GM12878 (cell line): ENCODE results near the gene ATP13A1.

Experiments used
- CEBPB ChIP-seq, 2 experiments: fragments of 150-350 bp in 1 of 2; IDR thresholded peaks; 2 replicates each; pipeline ENCODE4 v1.6.1; 2012 to 2014; ENCODE audit warnings: low read depth in 2 of 2, low read length in 2 of 2, borderline replicate concordance in 1 of 2, inconsistent platforms in 1 of 2
- EZH2 ChIP-seq: IDR thresholded peaks from 2 replicates; pipeline ENCODE4 v1.6.1; 2012; ENCODE audit warnings: low read depth, mild to moderate bottlenecking, control low read depth, inconsistent platforms, low read length, borderline replicate concordance; ENCODE audit not compliant: control insufficient read depth
- MTA3 ChIP-seq: IDR thresholded peaks from 2 replicates; pipeline ENCODE4 v1.6.1; 2012; ENCODE audit warnings: low read length, inconsistent platforms, borderline replicate concordance
- POLR2A ChIP-seq: IDR thresholded peaks from 2 replicates; pipeline ENCODE4 v1.6.1; 2011; ENCODE audit warnings: low read depth, mild to moderate bottlenecking, low read length
- RB1 ChIP-seq: fragments of 450-650 bp; formaldehyde crosslinking; IDR thresholded peaks from 2 replicates; pipeline ENCODE4 v1.6.1; 2017; ENCODE audit warnings: mild to moderate bottlenecking, borderline replicate concordance
- SMARCA5 ChIP-seq: fragments of 450-650 bp; IDR thresholded peaks from 2 replicates; pipeline ENCODE4 v1.6.1; 2017; ENCODE audit warnings: mild to moderate bottlenecking
- SP1 ChIP-seq: IDR thresholded peaks from one replicate; pipeline ENCODE4 v1.6.1; 2011; ENCODE audit warnings: low read depth, low read length
- SRF ChIP-seq, 2 experiments: IDR thresholded peaks; 2 replicates each; pipeline ENCODE4 v1.6.1; 2011; ENCODE audit warnings: low read depth in 2 of 2, low read length in 2 of 2, mild to moderate bottlenecking in 1 of 2, moderate library complexity in 1 of 2
- ZNF274 ChIP-seq: IDR thresholded peaks from one replicate; pipeline ENCODE4 v1.8.0; 2011; ENCODE audit not compliant: insufficient read length, insufficient read depth
- TF ChIP-seq, protein P1 (sequence below): fragments of 450-650 bp; IDR thresholded peaks from 2 replicates; pipeline ENCODE4 v1.6.1; 2018; ENCODE audit warnings: borderline replicate concordance, mild to moderate bottlenecking; ENCODE audit not compliant: partially characterized antibody
- TF ChIP-seq, protein P2 (sequence below), 3 experiments: IDR thresholded peaks in 2 of 3; conservative IDR thresholded peaks in 1 of 3; 2 replicates each; pipeline ENCODE4 v1.5.1; 2011; ENCODE audit warnings: low read depth in 3 of 3, low read length in 3 of 3, mild to moderate bottlenecking in 3 of 3, control low read depth in 2 of 3, moderate library complexity in 2 of 3, inconsistent platforms in 1 of 3, mixed read lengths in 1 of 3; ENCODE audit not compliant: control insufficient read depth in 2 of 3, insufficient read depth in 1 of 3; ENCODE audit errors: extremely low read depth in 1 of 3
- TF ChIP-seq, protein P3 (sequence below): fragments of 450-650 bp; formaldehyde crosslinking; IDR thresholded peaks from 2 replicates; pipeline ENCODE4 v1.5.0; 2022; ENCODE audit warnings: mild to moderate bottlenecking, missing genetic modification characterization
- TF ChIP-seq, protein P4 (sequence below): IDR thresholded peaks from 2 replicates; pipeline ENCODE4 v1.6.1; 2011; ENCODE audit warnings: borderline replicate concordance, low read depth, mild to moderate bottlenecking, moderate library complexity, mixed read lengths, low read length; ENCODE audit not compliant: insufficient read depth; ENCODE audit errors: extremely low read length

DNA sequence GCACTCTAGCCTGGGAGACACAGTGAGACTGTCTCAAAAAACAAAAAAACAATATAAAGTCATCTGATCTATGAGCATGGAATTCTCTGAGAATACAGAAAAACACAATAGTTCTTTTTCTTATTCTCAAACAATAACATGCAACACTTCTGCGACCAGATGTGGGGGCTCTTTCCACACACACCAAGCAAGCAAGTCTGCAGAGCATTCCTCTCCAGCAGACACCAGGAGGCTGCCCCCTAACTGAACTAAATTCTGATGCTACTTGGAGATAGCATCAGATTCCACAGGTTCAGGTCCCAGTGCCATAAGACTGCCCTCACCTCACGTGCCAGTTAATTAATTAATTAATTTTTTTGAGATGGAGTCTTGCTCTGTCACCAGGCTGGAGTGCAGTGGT lies 32.9 kb upstream of the ATP13A1 start:
- TF ChIP-seq, protein P1, sequence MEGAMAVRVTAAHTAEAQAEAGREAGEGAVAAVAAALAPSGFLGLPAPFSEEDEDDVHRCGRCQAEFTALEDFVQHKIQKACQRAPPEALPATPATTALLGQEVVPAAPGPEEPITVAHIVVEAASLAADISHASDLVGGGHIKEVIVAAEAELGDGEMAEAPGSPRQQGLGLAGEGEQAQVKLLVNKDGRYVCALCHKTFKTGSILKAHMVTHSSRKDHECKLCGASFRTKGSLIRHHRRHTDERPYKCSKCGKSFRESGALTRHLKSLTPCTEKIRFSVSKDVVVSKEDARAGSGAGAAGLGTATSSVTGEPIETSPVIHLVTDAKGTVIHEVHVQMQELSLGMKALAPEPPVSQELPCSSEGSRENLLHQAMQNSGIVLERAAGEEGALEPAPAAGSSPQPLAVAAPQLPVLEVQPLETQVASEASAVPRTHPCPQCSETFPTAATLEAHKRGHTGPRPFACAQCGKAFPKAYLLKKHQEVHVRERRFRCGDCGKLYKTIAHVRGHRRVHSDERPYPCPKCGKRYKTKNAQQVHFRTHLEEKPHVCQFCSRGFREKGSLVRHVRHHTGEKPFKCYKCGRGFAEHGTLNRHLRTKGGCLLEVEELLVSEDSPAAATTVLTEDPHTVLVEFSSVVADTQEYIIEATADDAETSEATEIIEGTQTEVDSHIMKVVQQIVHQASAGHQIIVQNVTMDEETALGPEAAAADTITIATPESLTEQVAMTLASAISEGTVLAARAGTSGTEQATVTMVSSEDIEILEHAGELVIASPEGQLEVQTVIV = no peak
- TF ChIP-seq RB1 = no peak
- no peak for TF ChIP-seq CEBPB (IDR thresholded peaks at IDR 0.05; ENCODE audit: borderline replicate concordance in 1 of 2, low read depth in 2 of 2, low read length in 2 of 2)
- TF ChIP-seq, protein P2, sequence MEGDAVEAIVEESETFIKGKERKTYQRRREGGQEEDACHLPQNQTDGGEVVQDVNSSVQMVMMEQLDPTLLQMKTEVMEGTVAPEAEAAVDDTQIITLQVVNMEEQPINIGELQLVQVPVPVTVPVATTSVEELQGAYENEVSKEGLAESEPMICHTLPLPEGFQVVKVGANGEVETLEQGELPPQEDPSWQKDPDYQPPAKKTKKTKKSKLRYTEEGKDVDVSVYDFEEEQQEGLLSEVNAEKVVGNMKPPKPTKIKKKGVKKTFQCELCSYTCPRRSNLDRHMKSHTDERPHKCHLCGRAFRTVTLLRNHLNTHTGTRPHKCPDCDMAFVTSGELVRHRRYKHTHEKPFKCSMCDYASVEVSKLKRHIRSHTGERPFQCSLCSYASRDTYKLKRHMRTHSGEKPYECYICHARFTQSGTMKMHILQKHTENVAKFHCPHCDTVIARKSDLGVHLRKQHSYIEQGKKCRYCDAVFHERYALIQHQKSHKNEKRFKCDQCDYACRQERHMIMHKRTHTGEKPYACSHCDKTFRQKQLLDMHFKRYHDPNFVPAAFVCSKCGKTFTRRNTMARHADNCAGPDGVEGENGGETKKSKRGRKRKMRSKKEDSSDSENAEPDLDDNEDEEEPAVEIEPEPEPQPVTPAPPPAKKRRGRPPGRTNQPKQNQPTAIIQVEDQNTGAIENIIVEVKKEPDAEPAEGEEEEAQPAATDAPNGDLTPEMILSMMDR (IDR thresholded peaks at IDR 0.05 in 2 of 3, conservative IDR thresholded peaks at IDR 0.05 in 1 of 3; ENCODE audit: control insufficient read depth in 2 of 3, extremely low read depth in 1 of 3, insufficient read depth in 1 of 3, low read depth in 3 of 3, low read length in 3 of 3) = no peak
- TF ChIP-seq SRF (IDR thresholded peaks at IDR 0.05; ENCODE audit: low read depth in 2 of 2, low read length in 2 of 2) = no peak
- no peak for TF ChIP-seq POLR2A
- TF ChIP-seq SMARCA5 = no peak
- TF ChIP-seq, protein P3, sequence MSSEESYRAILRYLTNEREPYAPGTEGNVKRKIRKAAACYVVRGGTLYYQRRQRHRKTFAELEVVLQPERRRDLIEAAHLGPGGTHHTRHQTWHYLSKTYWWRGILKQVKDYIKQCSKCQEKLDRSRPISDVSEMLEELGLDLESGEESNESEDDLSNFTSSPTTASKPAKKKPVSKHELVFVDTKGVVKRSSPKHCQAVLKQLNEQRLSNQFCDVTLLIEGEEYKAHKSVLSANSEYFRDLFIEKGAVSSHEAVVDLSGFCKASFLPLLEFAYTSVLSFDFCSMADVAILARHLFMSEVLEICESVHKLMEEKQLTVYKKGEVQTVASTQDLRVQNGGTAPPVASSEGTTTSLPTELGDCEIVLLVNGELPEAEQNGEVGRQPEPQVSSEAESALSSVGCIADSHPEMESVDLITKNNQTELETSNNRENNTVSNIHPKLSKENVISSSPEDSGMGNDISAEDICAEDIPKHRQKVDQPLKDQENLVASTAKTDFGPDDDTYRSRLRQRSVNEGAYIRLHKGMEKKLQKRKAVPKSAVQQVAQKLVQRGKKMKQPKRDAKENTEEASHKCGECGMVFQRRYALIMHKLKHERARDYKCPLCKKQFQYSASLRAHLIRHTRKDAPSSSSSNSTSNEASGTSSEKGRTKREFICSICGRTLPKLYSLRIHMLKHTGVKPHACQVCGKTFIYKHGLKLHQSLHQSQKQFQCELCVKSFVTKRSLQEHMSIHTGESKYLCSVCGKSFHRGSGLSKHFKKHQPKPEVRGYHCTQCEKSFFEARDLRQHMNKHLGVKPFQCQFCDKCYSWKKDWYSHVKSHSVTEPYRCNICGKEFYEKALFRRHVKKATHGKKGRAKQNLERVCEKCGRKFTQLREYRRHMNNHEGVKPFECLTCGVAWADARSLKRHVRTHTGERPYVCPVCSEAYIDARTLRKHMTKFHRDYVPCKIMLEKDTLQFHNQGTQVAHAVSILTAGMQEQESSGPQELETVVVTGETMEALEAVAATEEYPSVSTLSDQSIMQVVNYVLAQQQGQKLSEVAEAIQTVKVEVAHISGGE (CRISPR knock-in tag) = no peak
- TF ChIP-seq, protein P4, sequence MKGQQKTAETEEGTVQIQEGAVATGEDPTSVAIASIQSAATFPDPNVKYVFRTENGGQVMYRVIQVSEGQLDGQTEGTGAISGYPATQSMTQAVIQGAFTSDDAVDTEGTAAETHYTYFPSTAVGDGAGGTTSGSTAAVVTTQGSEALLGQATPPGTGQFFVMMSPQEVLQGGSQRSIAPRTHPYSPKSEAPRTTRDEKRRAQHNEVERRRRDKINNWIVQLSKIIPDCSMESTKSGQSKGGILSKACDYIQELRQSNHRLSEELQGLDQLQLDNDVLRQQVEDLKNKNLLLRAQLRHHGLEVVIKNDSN = no peak
- TF ChIP-seq ZNF274 = no peak
- no peak for TF ChIP-seq MTA3
- TF ChIP-seq EZH2 = no peak
- no peak for TF ChIP-seq SP1
